ENCODE measurements around the gene KIF1B.
"Not testable (repeated sequence)": the region's sequence is repeated elsewhere in the genome, so short reads cannot be mapped to it uniquely, and the experiment has no call there.

Gene KIF1B

GRCh38 chr1:10421637-10422036, 211.3 kb downstream of the KIF1B start:
- no peak overlapping the region for H3K27ac ChIP-seq (ENCODE audit: low read length)
- no peaks in the 10 kb centered on the region for H3K9me3 ChIP-seq (ENCODE audit: control insufficient read depth, insufficient read depth, low read length)
- no CpG with 5 or more reads among the region's 5 CpGs for WGBS (ENCODE audit: insufficient coverage, insufficient read length)
- H3K4me1 ChIP-seq (ENCODE audit: control insufficient read depth, insufficient read depth, low read length) = no peaks in the 10 kb centered on the region
- no peaks in the 10 kb centered on the region for H3K27me3 ChIP-seq (ENCODE audit: control insufficient read depth, insufficient read depth, low read length)
- no peak overlapping the region for H3K4me3 ChIP-seq (ENCODE audit: low read length)
- no peak for DNase-seq (ENCODE audit: low read depth, low spot score)
- peaks cover 24% of the 10 kb centered on the region for H3K36me3 ChIP-seq (ENCODE audit: control insufficient read depth, insufficient read depth, low read length)

GRCh38 chr1:10424034-10424433, 213.7 kb downstream of the KIF1B start:
- peaks cover 10% of the 10 kb centered on the region for H3K36me3 ChIP-seq (ENCODE audit: control insufficient read depth, insufficient read depth, low read length)
- H3K27me3 ChIP-seq (ENCODE audit: control insufficient read depth, insufficient read depth, low read length) = no peaks in the 10 kb centered on the region
- H3K9me3 ChIP-seq (ENCODE audit: control insufficient read depth, insufficient read depth, low read length) = no peaks in the 10 kb centered on the region
- no CpG with 5 or more reads among the region's 9 CpGs for WGBS (ENCODE audit: insufficient coverage, insufficient read length)
- no peak overlapping the region for H3K4me3 ChIP-seq (ENCODE audit: low read length)
- DNase-seq (ENCODE audit: low read depth, low spot score) = no peak
- no peaks in the 10 kb centered on the region for H3K4me1 ChIP-seq (ENCODE audit: control insufficient read depth, insufficient read depth, low read length)
- H3K27ac ChIP-seq (ENCODE audit: low read length) = no peak overlapping the region

- Histone ChIP-seq H3K27me3 (ENCODE audit: control insufficient read depth, insufficient read depth, low read length) (no peaks in the 10 kb centered on the region), H3K27ac (ENCODE audit: low read length) (no peak overlapping the region), H3K4me3 (ENCODE audit: low read length) (no peak overlapping the region), H3K4me1 (ENCODE audit: control insufficient read depth, insufficient read depth, low read length) (no peaks in the 10 kb centered on the region), H3K9me3 (ENCODE audit: control insufficient read depth, insufficient read depth, low read length) (no peaks in the 10 kb centered on the region), H3K36me3 (ENCODE audit: control insufficient read depth, insufficient read depth, low read length) (peaks cover 5% of the 10 kb centered on the region)
- DNase-seq (ENCODE audit: low read depth, low spot score) = no peak
- WGBS (ENCODE audit: insufficient coverage, insufficient read length) = no CpG with 5 or more reads among the region's 8 CpGs
These were observed 214.3 kb downstream of the KIF1B start for GRCh38 chr1:10424651-10425050.

- not testable (repeated sequence) for H3K36me3 ChIP-seq (ENCODE audit: control insufficient read depth, insufficient read depth, low read length); H3K9me3 ChIP-seq (ENCODE audit: control insufficient read depth, insufficient read depth, low read length); DNase-seq (ENCODE audit: low read depth, low spot score); H3K27me3 ChIP-seq (ENCODE audit: control insufficient read depth, insufficient read depth, low read length); H3K4me1 ChIP-seq (ENCODE audit: control insufficient read depth, insufficient read depth, low read length); H3K27ac ChIP-seq (ENCODE audit: low read length); H3K4me3 ChIP-seq (ENCODE audit: low read length)
- no CpG with 5 or more reads among the region's 21 CpGs for WGBS (ENCODE audit: insufficient coverage, insufficient read length)
These were observed 215.6 kb downstream of the KIF1B start for GRCh38 chr1:10425826-10426534.

- H3K9me3 ChIP-seq (ENCODE audit: control insufficient read depth, insufficient read depth, low read length); H3K4me1 ChIP-seq (ENCODE audit: control insufficient read depth, insufficient read depth, low read length); H3K27me3 ChIP-seq (ENCODE audit: control insufficient read depth, insufficient read depth, low read length); H3K27ac ChIP-seq (ENCODE audit: low read length); DNase-seq (ENCODE audit: low read depth, low spot score); H3K4me3 ChIP-seq (ENCODE audit: low read length); H3K36me3 ChIP-seq (ENCODE audit: control insufficient read depth, insufficient read depth, low read length): not testable (repeated sequence)
- WGBS (ENCODE audit: insufficient coverage, insufficient read length) = no CpG with 5 or more reads among the region's 21 CpGs
These were observed 216.1 kb downstream of the KIF1B start for GRCh38 chr1:10426535-10426848.

- Histone ChIP-seq H3K9me3 (ENCODE audit: control insufficient read depth, insufficient read depth, low read length) (no peaks in the 10 kb centered on the region), H3K27me3 (ENCODE audit: control insufficient read depth, insufficient read depth, low read length) (no peaks in the 10 kb centered on the region), H3K27ac (ENCODE audit: low read length) (no peak overlapping the region), H3K4me1 (ENCODE audit: control insufficient read depth, insufficient read depth, low read length) (peaks cover 2% of the 10 kb centered on the region; the same call in 1 of the 2 replicates), H3K4me3 (ENCODE audit: low read length) (no peak overlapping the region), H3K36me3 (ENCODE audit: control insufficient read depth, insufficient read depth, low read length) (no peaks in the 10 kb centered on the region)
- DNase-seq (ENCODE audit: low read depth, low spot score) = no peak
- no CpG with 5 or more reads among the region's 5 CpGs for WGBS (ENCODE audit: insufficient coverage, insufficient read length)
These were observed 218.6 kb downstream of the KIF1B start for GRCh38 chr1:10428984-10429383.

- DNase-seq (ENCODE audit: low read depth, low spot score) = no peak
- H3K27ac ChIP-seq (ENCODE audit: low read length) = no peak overlapping the region
- WGBS (ENCODE audit: insufficient coverage, insufficient read length) = no CpG with 5 or more reads among the region's 16 CpGs
These were observed 219.5 kb downstream of the KIF1B start for GRCh38 chr1:10429868-10430215.

GRCh38 chr1:10430216-10431069, 220.1 kb downstream of the KIF1B start, which contains the start of gene CENPS:
CENPS (plus strand) TSS chr1:10430433; CDS start chr1:10430518, 85 bp downstream.
- peak; percentile 70 for DNase-seq (ENCODE audit: low read depth, low spot score)
- WGBS (ENCODE audit: insufficient coverage, insufficient read length) = no CpG with 5 or more reads among the region's 95 CpGs
- H3K4me1 ChIP-seq (ENCODE audit: control insufficient read depth, insufficient read depth, low read length) = peaks cover 2% of the 10 kb centered on the region; the same call in 1 of the 2 replicates
- no peak within 1 kb of the TSS for H3K27ac ChIP-seq (ENCODE audit: low read length)
- H3K36me3 ChIP-seq (ENCODE audit: control insufficient read depth, insufficient read depth, low read length) = no peaks in the 10 kb centered on the region
- no peaks in the 10 kb centered on the region for H3K9me3 ChIP-seq (ENCODE audit: control insufficient read depth, insufficient read depth, low read length)
- peak within 1 kb of the TSS; percentile 71 for H3K4me3 ChIP-seq (ENCODE audit: low read length)
- no peaks in the 10 kb centered on the region for H3K27me3 ChIP-seq (ENCODE audit: control insufficient read depth, insufficient read depth, low read length)

More at GRCh38 chr1:10429868-10430215, 219.5 kb downstream of the KIF1B start:
- H3K4me1 ChIP-seq (ENCODE audit: control insufficient read depth, insufficient read depth, low read length) = peaks cover 2% of the 10 kb centered on the region; the same call in 1 of the 2 replicates
- no peaks in the 10 kb centered on the region for H3K27me3 ChIP-seq (ENCODE audit: control insufficient read depth, insufficient read depth, low read length)
- no peaks in the 10 kb centered on the region for H3K9me3 ChIP-seq (ENCODE audit: control insufficient read depth, insufficient read depth, low read length)
- peak overlapping the region; percentile 71; the same call in 1 of the 2 replicates for H3K4me3 ChIP-seq (ENCODE audit: low read length)
- no peaks in the 10 kb centered on the region for H3K36me3 ChIP-seq (ENCODE audit: control insufficient read depth, insufficient read depth, low read length)

Measured in iPS DF 6.9 (cell line).